MCF 10A (cell line): Measurements from ENCODE around the gene CPSF3. TPM values are rescaled to one million over a fixed set of nuclear protein-coding genes. Genes with fewer than 3 reads are reported as not detected.

Experiments
- BruUV-seq: library from RNA; stranded (reverse); fragments of 400-500 nt; replicated peaks from 2 replicates; lab custom pipeline; 2021; lab: Mats Ljungman, UMichigan
- CTCF ChIA-PET: fragments of 300-600 bp; sonication (Branson Sonifier 250); formaldehyde crosslinking; extraction: SDS; loops from one replicate; lab custom pipeline; 2021; ENCODE audit warnings: antibody characterized with exemption, inconsistent platforms; lab: Yijun Ruan, JAX
- POLR2A ChIA-PET: fragments of 300-600, 350-650 bp; sonication (Branson Sonifier 250); formaldehyde crosslinking; extraction: SDS; loops from one replicate; lab custom pipeline; 2020; ENCODE audit warnings: antibody characterized with exemption, inconsistent platforms; lab: Yijun Ruan, JAX
- DNase-seq: peaks from one replicate; pipeline ENCODE4 v3.0.0-alpha.2; 2018; ENCODE audit not compliant: unreplicated experiment
- H3K27ac Mint-ChIP-seq: one replicate; pipeline ENCODE4 v1.8.0; 2022; ENCODE audit warnings: mild to moderate bottlenecking, low read depth, mixed read lengths; ENCODE audit not compliant: unreplicated experiment
- H3K27me3 Mint-ChIP-seq: one replicate; pipeline ENCODE4 v1.8.0; 2022; ENCODE audit warnings: mixed read lengths; ENCODE audit not compliant: insufficient read depth, unreplicated experiment
- H3K36me3 Mint-ChIP-seq: one replicate; pipeline ENCODE4 v1.8.0; 2022; ENCODE audit warnings: mild to moderate bottlenecking, moderate library complexity, mixed read lengths; ENCODE audit not compliant: insufficient read depth, unreplicated experiment
- H3K4me1 Mint-ChIP-seq: one replicate; pipeline ENCODE4 v1.8.0; 2022; ENCODE audit warnings: mixed read lengths; ENCODE audit not compliant: insufficient read depth, unreplicated experiment
- H3K4me3 Mint-ChIP-seq: one replicate; pipeline ENCODE4 v1.8.0; 2022; ENCODE audit warnings: mild to moderate bottlenecking, moderate library complexity, mixed read lengths; ENCODE audit not compliant: unreplicated experiment
- H3K9me3 Mint-ChIP-seq: one replicate; pipeline ENCODE4 v1.8.0; 2022; ENCODE audit warnings: mixed read lengths; ENCODE audit not compliant: unreplicated experiment
- CTCF ChIP-seq: fragments of 200-600 bp; IDR thresholded peaks from one replicate; pipeline ENCODE4 v1.8.0; 2022; ENCODE audit warnings: antibody characterized with exemption, mild to moderate bottlenecking; ENCODE audit not compliant: unreplicated experiment
- intact Hi-C: fragments of 100-400 bp; cut with micrococcal nuclease; formaldehyde crosslinking; loops from 2 replicates; pipeline ENCODE4 v1.14.1; 2022
- total RNA-seq: library from RNA; stranded (reverse); gene quantifications from 2 replicates; pipeline ENCODE4 v1.2.3, GENCODE V29; 2022

CPSF3 gene
- total RNA-seq, 1 experiment from 2014 or later = 51.0 TPM

- intact Hi-C loops = no loop called here
- CTCF ChIA-PET = interaction anchor here (1.2 kb wide), 1 partner anchor 9 kb away, joined by 3 read pairs; no protein-coding TSS in a partner anchor
- POLR2A ChIA-PET = interaction anchor here (0.7 to 2.2 kb wide), 3 partner anchors 17 to 44 kb away, joined by 3 to 11 read pairs (median 7); no protein-coding TSS in a partner anchor
- Mint-ChIP-seq H3K4me1 (no peaks in the 10 kb centered on the region), H3K27ac (no peak overlapping the region), H3K9me3 (no peaks in the 10 kb centered on the region), H3K36me3 (peaks cover 74% of the 10 kb centered on the region), H3K27me3 (no peaks in the 10 kb centered on the region), H3K4me3 (no peak overlapping the region)
- TF ChIP-seq CTCF = no peak
- BruUV-seq = no TSS peak
- no peak for DNase-seq
Measured at GRCh38 chr2:9518780-9519179, 95.3 kb downstream of the CPSF3 start.

- no peak overlapping the region for H3K27ac Mint-ChIP-seq
- no peak for DNase-seq
- no TSS peak for BruUV-seq
- no peak for TF ChIP-seq CTCF
- CTCF ChIA-PET = interaction anchor here (1.2 kb wide), 1 partner anchor 10 kb away, joined by 3 read pairs; no protein-coding TSS in a partner anchor
- no peaks in the 10 kb centered on the region for H3K27me3 Mint-ChIP-seq
- no peaks in the 10 kb centered on the region for H3K9me3 Mint-ChIP-seq
- peaks cover 74% of the 10 kb centered on the region for H3K36me3 Mint-ChIP-seq
- POLR2A ChIA-PET = interaction anchor here (2.2 kb wide), 1 partner anchor 16 kb away, joined by 11 read pairs; no protein-coding TSS in a partner anchor
- intact Hi-C loops = no loop called here
- no peaks in the 10 kb centered on the region for H3K4me1 Mint-ChIP-seq
- H3K4me3 Mint-ChIP-seq = no peak overlapping the region
Measured at GRCh38 chr2:9519250-9519649, 95.8 kb downstream of the CPSF3 start.

Other genes with a start within 250 kb of the CPSF3 start
- gene ASAP2, start 216.8 kb upstream of the CPSF3 start, total RNA-seq = 80.8 and 89.5 TPM in 2 replicates
- gene ITGB1BP1, start 126 bp upstream of the CPSF3 start, total RNA-seq = 124 and 125 TPM in 2 replicates
- 74.7 and 82.3 TPM in 2 replicates for gene IAH1, start 50.9 kb downstream of the CPSF3 start, total RNA-seq
- gene ADAM17, start 132.2 kb downstream of the CPSF3 start, total RNA-seq = 44.3 and 47.3 TPM in 2 replicates
- 239 TPM in 2 replicates for gene YWHAQ, start 207.3 kb downstream of the CPSF3 start, total RNA-seq